CD4-positive, CD25-positive, alpha-beta regulatory T cell (primary cell): ENCODE data around the gene SPTSSB. TPM values are rescaled to one million over a fixed set of nuclear protein-coding genes. Genes with fewer than 3 reads are reported as not detected.

Experiments
- ATAC-seq, 2 donors: fragments of 150-1000 bp; cut with Tn5 transposase; one replicate each; pipeline ENCODE4 v1.10.0; 2021; ENCODE audit warnings: low read depth in 2 of 2, moderate number of reproducible peaks in 2 of 2, moderate library complexity in 1 of 2
- DNase-seq, 3 donors: peaks; one replicate each; pipeline versions ENCODE4 v3.0.0 to v3.0.0-alpha.2; 2012 to 2022; ENCODE audit warnings: mixed read lengths in 1 of 3
- H3K27ac ChIP-seq: one replicate; pipeline ENCODE4 v1.7.0; 2013; ENCODE audit warnings: mild to moderate bottlenecking, low read length; ENCODE audit not compliant: insufficient read depth, poor library complexity, severe bottlenecking
- H3K27me3 ChIP-seq: one replicate; pipeline ENCODE4 v1.7.0; 2013; ENCODE audit warnings: low read length; ENCODE audit not compliant: control insufficient read depth, insufficient read depth
- H3K36me3 ChIP-seq: one replicate; pipeline ENCODE4 v1.7.0; 2013; ENCODE audit warnings: mild to moderate bottlenecking, low read length, moderate library complexity; ENCODE audit not compliant: control insufficient read depth, insufficient read depth
- H3K4me1 ChIP-seq: 2 replicates; pipeline ENCODE4 v1.7.0; 2013; ENCODE audit warnings: mild to moderate bottlenecking, low read length; ENCODE audit not compliant: insufficient read depth, control insufficient read depth, poor library complexity, severe bottlenecking
- H3K4me3 ChIP-seq: one replicate; pipeline ENCODE4 v1.7.0; 2013; ENCODE audit warnings: low read depth, mild to moderate bottlenecking, low read length, moderate library complexity
- H3K9me3 ChIP-seq, 2 experiments: 1 replicate in 1 of 2; 2 replicates in 1 of 2; pipeline ENCODE4 v1.7.0; 2013; ENCODE audit warnings: low read length in 2 of 2, mild to moderate bottlenecking in 1 of 2, moderate library complexity in 1 of 2; ENCODE audit not compliant: control insufficient read depth in 2 of 2
- H3K27ac Mint-ChIP-seq, 3 donors: one replicate each; pipeline ENCODE4 v1.8.0; 2020 to 2022; ENCODE audit warnings: mild to moderate bottlenecking in 3 of 3, mixed read lengths in 3 of 3, moderate library complexity in 2 of 3
- H3K27me3 Mint-ChIP-seq: one replicate; pipeline ENCODE4 v1.8.0; 2022; ENCODE audit warnings: mild to moderate bottlenecking, mixed read lengths
- H3K36me3 Mint-ChIP-seq: one replicate; pipeline ENCODE4 v1.8.0; 2020; ENCODE audit warnings: mixed read lengths
- H3K4me1 Mint-ChIP-seq, 4 donors: one replicate each; pipeline ENCODE4 v1.8.0; 2020 to 2022; ENCODE audit warnings: mixed read lengths in 4 of 4, mild to moderate bottlenecking in 1 of 4
- H3K4me3 Mint-ChIP-seq, 4 donors: one replicate each; pipeline ENCODE4 v1.8.0; 2020 to 2022; ENCODE audit warnings: mild to moderate bottlenecking in 4 of 4, mixed read lengths in 4 of 4, moderate library complexity in 3 of 4
- H3K9me3 Mint-ChIP-seq, 7 donors: one replicate each; pipeline ENCODE4 v1.8.0; 2020 to 2022; ENCODE audit warnings: mixed read lengths in 7 of 7, mild to moderate bottlenecking in 3 of 7, moderate library complexity in 2 of 7
- polyA plus RNA-seq, 4 donors: library from polyadenylated mRNA; unstranded; fragments of 300-500 nt; fragmentation: Illumina TruSeq; gene quantifications; one replicate each; pipeline ENCODE4 v1.2.3, GENCODE V29; 2021
- total RNA-seq: library from RNA; stranded (reverse); gene quantifications from one replicate; pipeline ENCODE4 v1.2.3, GENCODE V29; 2022

The SPTSSB gene
- total and polyA plus RNA-seq, 5 donors from 2014 or later, result 0.10 to 1.0 (median 0.29) TPM; not detected in 2

- Mint-ChIP-seq H3K36me3 (no peaks in the 10 kb centered on the region), H3K4me3 (no peak overlapping the region), H3K27me3 (peaks cover 19% of the 10 kb centered on the region), H3K27ac (peak overlapping the region in 1 of 3 donors; percentile 3), H3K4me1 (no peaks in the 10 kb centered on the region), H3K9me3 (peaks cover 0 to 6% (median 0%) of the 10 kb centered on the region in 7 donors)
- H3K27me3 ChIP-seq, result no peaks in the 10 kb centered on the region
- DNase-seq (no peak), ATAC-seq (no peak)
- no peaks in the 10 kb centered on the region for H3K9me3 ChIP-seq
- no peaks in the 10 kb centered on the region for H3K4me1 ChIP-seq
- no peaks in the 10 kb centered on the region for H3K36me3 ChIP-seq
- H3K27ac ChIP-seq, result no peak overlapping the region
- no peak overlapping the region for H3K4me3 ChIP-seq
Observed at GRCh38 chr3:161336661-161337060, 34.7 kb downstream of the SPTSSB start.

- H3K27ac ChIP-seq, result no peak overlapping the region
- H3K27me3 Mint-ChIP-seq, result peaks cover 15% of the 10 kb centered on the region
- ATAC-seq, result no peak
Observed at GRCh38 chr3:161333696-161334095, 37.6 kb downstream of the SPTSSB start.

GRCh38 chr3:161332792-161333191 lies 38.5 kb downstream of the SPTSSB start:
- Mint-ChIP-seq H3K36me3 (no peaks in the 10 kb centered on the region), H3K4me3 (no peak overlapping the region), H3K4me1 (peaks cover 0 to 5% (median 0%) of the 10 kb centered on the region in 4 donors), H3K27ac (no peak overlapping the region), H3K9me3 (peaks cover 0 to 2% (median 0%) of the 10 kb centered on the region in 7 donors), H3K27me3 (peaks cover 15% of the 10 kb centered on the region)
- no peak overlapping the region for H3K27ac ChIP-seq
- no peaks in the 10 kb centered on the region for H3K36me3 ChIP-seq
- DNase-seq, result no peak
- no peaks in the 10 kb centered on the region for H3K27me3 ChIP-seq
- no peak for ATAC-seq
- no peak overlapping the region for H3K4me3 ChIP-seq
- no peaks in the 10 kb centered on the region for H3K9me3 ChIP-seq
- no peaks in the 10 kb centered on the region for H3K4me1 ChIP-seq

More at GRCh38 chr3:161333696-161334095, 37.6 kb downstream of the SPTSSB start:
- Mint-ChIP-seq H3K4me3 (no peak overlapping the region), H3K27ac (no peak overlapping the region), H3K4me1 (peaks cover 0 to 5% (median 0%) of the 10 kb centered on the region in 4 donors), H3K9me3 (peaks cover 0 to 2% (median 0%) of the 10 kb centered on the region in 7 donors), H3K36me3 (no peaks in the 10 kb centered on the region)
- H3K9me3 ChIP-seq, result no peaks in the 10 kb centered on the region
- no peak overlapping the region for H3K4me3 ChIP-seq
- no peaks in the 10 kb centered on the region for H3K36me3 ChIP-seq
- no peak for DNase-seq
- H3K27me3 ChIP-seq, result no peaks in the 10 kb centered on the region
- no peaks in the 10 kb centered on the region for H3K4me1 ChIP-seq

- no peak overlapping the region for H3K4me3 ChIP-seq
- no peaks in the 10 kb centered on the region for H3K27me3 ChIP-seq
- DNase-seq, result no peak
- H3K36me3 Mint-ChIP-seq, result no peaks in the 10 kb centered on the region
- H3K4me1 Mint-ChIP-seq, result peaks cover 0 to 8% (median 0%) of the 10 kb centered on the region in 4 donors
- H3K27me3 Mint-ChIP-seq, result peaks cover 6% of the 10 kb centered on the region
- ATAC-seq, result no peak
- no peak overlapping the region for H3K27ac ChIP-seq
- H3K4me3 Mint-ChIP-seq, result no peak overlapping the region
- peaks cover 0 to 8% (median 0%) of the 10 kb centered on the region in 7 donors for H3K9me3 Mint-ChIP-seq
- H3K27ac Mint-ChIP-seq, result no peak overlapping the region
- H3K4me1 ChIP-seq, result no peaks in the 10 kb centered on the region
- H3K36me3 ChIP-seq, result no peaks in the 10 kb centered on the region
- H3K9me3 ChIP-seq, result peaks cover 2 to 4% of the 10 kb centered on the region in 2 experiments
Observed at GRCh38 chr3:161325059-161325458, 46.3 kb downstream of the SPTSSB start.

GRCh38 chr3:161323926-161324621 lies 47.2 kb downstream of the SPTSSB start:
- H3K4me1 ChIP-seq, result no peaks in the 10 kb centered on the region
- no peaks in the 10 kb centered on the region for H3K27me3 ChIP-seq
- no peak for DNase-seq
- H3K4me3 ChIP-seq, result no peak overlapping the region
- Mint-ChIP-seq H3K27me3 (peaks cover 6% of the 10 kb centered on the region), H3K36me3 (no peaks in the 10 kb centered on the region), H3K4me1 (peaks cover 0 to 6% (median 0%) of the 10 kb centered on the region in 4 donors), H3K9me3 (peaks cover 0 to 8% (median 0%) of the 10 kb centered on the region in 7 donors), H3K4me3 (no peak overlapping the region), H3K27ac (no peak overlapping the region)
- H3K36me3 ChIP-seq, result no peaks in the 10 kb centered on the region
- H3K27ac ChIP-seq, result no peak overlapping the region
- peaks cover 2 to 4% of the 10 kb centered on the region in 2 experiments for H3K9me3 ChIP-seq
- no peak for ATAC-seq

DNA sequence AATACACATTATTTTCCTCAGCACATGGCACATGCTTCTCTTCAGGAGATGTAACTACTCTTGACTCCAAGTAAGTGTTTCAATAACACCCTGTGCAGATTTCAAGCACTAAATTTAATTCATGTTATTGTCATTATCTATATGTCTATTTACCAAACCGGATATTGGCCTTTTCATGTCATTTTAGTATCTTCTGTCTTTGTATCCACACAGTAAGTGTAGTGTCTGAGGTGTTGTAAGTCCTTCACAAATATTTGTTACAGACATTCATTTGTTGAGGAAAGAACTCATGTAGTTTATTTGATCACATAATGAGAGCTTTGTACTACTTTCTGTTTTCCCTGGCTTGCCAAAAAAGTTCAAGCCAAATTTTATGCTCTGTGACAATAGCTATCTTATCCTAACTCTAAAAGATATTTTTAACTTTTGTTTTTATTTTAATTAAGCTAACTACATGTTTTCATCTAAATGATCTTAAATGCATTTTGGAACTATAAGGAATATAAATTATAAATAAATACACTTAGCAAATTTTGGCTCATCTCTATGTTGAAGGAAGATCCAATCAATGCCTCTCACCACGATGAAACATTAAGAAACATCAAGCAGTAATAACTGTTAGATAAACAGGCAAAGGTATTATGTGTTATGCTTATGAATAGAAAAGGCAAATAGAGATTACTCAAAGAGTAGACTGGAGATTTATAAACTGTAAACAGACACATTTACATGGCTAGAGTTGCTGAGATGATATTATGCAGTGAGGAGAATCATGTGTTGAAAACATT lies 48.3 kb downstream of the SPTSSB start:
- Histone ChIP-seq H3K9me3 (peaks cover 2 to 4% of the 10 kb centered on the region in 2 experiments), H3K4me1 (no peaks in the 10 kb centered on the region), H3K27me3 (no peaks in the 10 kb centered on the region), H3K4me3 (no peak overlapping the region), H3K27ac (no peak overlapping the region), H3K36me3 (no peaks in the 10 kb centered on the region)
- no peak overlapping the region for H3K4me3 Mint-ChIP-seq
- no peaks in the 10 kb centered on the region for H3K36me3 Mint-ChIP-seq
- H3K4me1 Mint-ChIP-seq, result peaks cover 0 to 3% (median 0%) of the 10 kb centered on the region in 4 donors
- H3K27ac Mint-ChIP-seq, result no peak overlapping the region
- peaks cover 0 to 8% (median 0%) of the 10 kb centered on the region in 7 donors for H3K9me3 Mint-ChIP-seq
- H3K27me3 Mint-ChIP-seq, result peaks cover 6% of the 10 kb centered on the region
- DNase-seq (no peak), ATAC-seq (no peak)

GRCh38 chr3:161320837-161321236 lies 50.5 kb downstream of the SPTSSB start:
- Histone ChIP-seq H3K9me3 (peaks cover 2 to 4% of the 10 kb centered on the region in 2 experiments), H3K36me3 (no peaks in the 10 kb centered on the region), H3K27ac (no peak overlapping the region), H3K27me3 (no peaks in the 10 kb centered on the region), H3K4me1 (no peaks in the 10 kb centered on the region), H3K4me3 (no peak overlapping the region)
- Mint-ChIP-seq H3K27me3 (peaks cover 6% of the 10 kb centered on the region), H3K9me3 (peaks cover 0 to 8% (median 1%) of the 10 kb centered on the region in 7 donors), H3K4me3 (no peak overlapping the region), H3K4me1 (peaks cover 0 to 3% (median 2%) of the 10 kb centered on the region in 4 donors), H3K27ac (no peak overlapping the region), H3K36me3 (no peaks in the 10 kb centered on the region)
- no peak for ATAC-seq
- DNase-seq, result no peak
